CD4-positive, alpha-beta memory T cell (primary cell): ENCODE results near the gene EXD3. TPM values are rescaled to one million over a fixed set of nuclear protein-coding genes. Genes with fewer than 3 reads are reported as not detected.
A peak's percentile ranks its signal among the peaks of the same experiment; 100 is the strongest.

Experiments used
- CTCF ChIA-PET: fragments of 350-600 bp; sonication (Branson Sonifier 250); formaldehyde crosslinking; loops from one replicate; lab custom pipeline; 2021; ENCODE audit warnings: inconsistent platforms; ENCODE audit not compliant: partially characterized antibody; lab: Charles Lee
- POLR2A ChIA-PET: fragments of 350-600 bp; sonication (Branson Sonifier 250); formaldehyde crosslinking; loops from one replicate; lab custom pipeline; 2021; ENCODE audit not compliant: partially characterized antibody; lab: Charles Lee
- DNase-seq, 5 donors: peaks; one replicate each; pipeline versions ENCODE4 v3.0.0 to v3.0.0-alpha.2; 2020 to 2022; ENCODE audit warnings: mixed read lengths in 1 of 5
- H3K27ac ChIP-seq: one replicate; pipeline ENCODE4 v1.7.0; 2013; ENCODE audit warnings: low read depth, low read length
- H3K27me3 ChIP-seq: 2 replicates; pipeline ENCODE4 v1.7.0; 2013; ENCODE audit warnings: mild to moderate bottlenecking, low read length, moderate library complexity; ENCODE audit not compliant: insufficient read depth
- H3K36me3 ChIP-seq: 2 replicates; pipeline ENCODE4 v1.7.0; 2013; ENCODE audit warnings: mild to moderate bottlenecking, low read length, moderate library complexity; ENCODE audit not compliant: insufficient read depth
- H3K4me1 ChIP-seq: 2 replicates; pipeline ENCODE4 v1.7.0; 2013; ENCODE audit warnings: mild to moderate bottlenecking, low read length, moderate library complexity; ENCODE audit not compliant: insufficient read depth
- H3K4me3 ChIP-seq, 2 donors: one replicate each; pipeline ENCODE4 v1.7.0; 2013; ENCODE audit warnings: low read length in 2 of 2, mild to moderate bottlenecking in 1 of 2
- H3K9me3 ChIP-seq, 2 donors: one replicate each; pipeline ENCODE4 v1.7.0; 2013; ENCODE audit warnings: low read length in 2 of 2, control low read depth in 1 of 2; ENCODE audit not compliant: control insufficient read depth in 1 of 2
- H3K27ac Mint-ChIP-seq, 7 donors: one replicate each; pipeline ENCODE4 v1.8.0; 2020 to 2021; ENCODE audit warnings: mixed read lengths in 7 of 7, mild to moderate bottlenecking in 6 of 7, inconsistent platforms in 3 of 7, moderate library complexity in 3 of 7
- H3K27me3 Mint-ChIP-seq, 2 donors: one replicate each; pipeline ENCODE4 v1.8.0; 2020 to 2021; ENCODE audit warnings: mixed read lengths in 2 of 2
- H3K36me3 Mint-ChIP-seq, 2 donors: one replicate each; pipeline ENCODE4 v1.8.0; 2020 to 2021; ENCODE audit warnings: mixed read lengths in 2 of 2, inconsistent platforms in 1 of 2, mild to moderate bottlenecking in 1 of 2
- H3K4me1 Mint-ChIP-seq, 4 donors: one replicate each; pipeline ENCODE4 v1.8.0; 2020 to 2021; ENCODE audit warnings: mixed read lengths in 4 of 4, mild to moderate bottlenecking in 1 of 4
- H3K4me3 Mint-ChIP-seq, 8 donors: one replicate each; pipeline ENCODE4 v1.8.0; 2020 to 2021; ENCODE audit warnings: mixed read lengths in 8 of 8, mild to moderate bottlenecking in 7 of 8, moderate library complexity in 6 of 8, inconsistent platforms in 3 of 8
- H3K9me3 Mint-ChIP-seq, 8 donors: one replicate each; pipeline ENCODE4 v1.8.0; 2020 to 2021; ENCODE audit warnings: mixed read lengths in 8 of 8, mild to moderate bottlenecking in 5 of 8, inconsistent platforms in 3 of 8, moderate library complexity in 1 of 8
- intact Hi-C: fragments of 100-400 bp; cut with micrococcal nuclease; formaldehyde crosslinking; loops from one replicate; pipeline ENCODE4 v1.15.1; 2023
- polyA plus RNA-seq, 2 donors: library from polyadenylated mRNA; unstranded; fragments of 300-500 nt; fragmentation: Illumina TruSeq; gene quantifications; one replicate each; pipeline ENCODE4 v1.2.3, GENCODE V29; 2021
- total RNA-seq, 2 experiments: library from RNA; stranded (reverse); gene quantifications; one replicate each; pipeline ENCODE4 v1.2.3, GENCODE V29; 2021

EXD3 gene
- total and polyA plus RNA-seq, 4 experiments from 2014 or later: 2.5 to 21.9 (median 14.2) TPM

GRCh38 chr9:137297966-137298365, 125.0 kb downstream of the EXD3 start:
- Mint-ChIP-seq H3K27me3 (peaks cover 20 to 23% of the 10 kb centered on the region in 2 donors), H3K4me1 (peaks cover 4 to 11% (median 5%) of the 10 kb centered on the region in 4 donors), H3K27ac (no peak overlapping the region), H3K36me3 (no peaks in the 10 kb centered on the region), H3K9me3 (peaks cover 0 to 2% (median 0%) of the 10 kb centered on the region in 8 donors), H3K4me3 (peak overlapping the region in 1 of 8 donors; percentile 35)
- no peak overlapping the region for H3K4me3 ChIP-seq
- intact Hi-C loops: no loop called here
- CTCF ChIA-PET: no interaction called here
- H3K36me3 ChIP-seq: no peaks in the 10 kb centered on the region
- POLR2A ChIA-PET: no interaction called here
- no peaks in the 10 kb centered on the region for H3K9me3 ChIP-seq
- peaks cover 26% of the 10 kb centered on the region for H3K27me3 ChIP-seq
- no peak for DNase-seq
- H3K27ac ChIP-seq: no peak overlapping the region
- H3K4me1 ChIP-seq: peaks cover 17% of the 10 kb centered on the region

- H3K36me3 ChIP-seq: no peaks in the 10 kb centered on the region
- peaks cover 17% of the 10 kb centered on the region for H3K4me1 ChIP-seq
- intact Hi-C loops: no loop called here
- POLR2A ChIA-PET: no interaction called here
- H3K27me3 Mint-ChIP-seq: peaks cover 23 to 24% of the 10 kb centered on the region in 2 donors
- peak overlapping the region; percentile 10 to 83 (median 68) for H3K4me3 Mint-ChIP-seq
- H3K27ac Mint-ChIP-seq: peak overlapping the region in 1 of 7 donors; percentile 42
- peaks cover 4 to 11% (median 5%) of the 10 kb centered on the region in 4 donors for H3K4me1 Mint-ChIP-seq
- H3K36me3 Mint-ChIP-seq: no peaks in the 10 kb centered on the region
- no peak for DNase-seq
- H3K9me3 Mint-ChIP-seq: peaks cover 0 to 2% (median 0%) of the 10 kb centered on the region in 8 donors
- CTCF ChIA-PET: interaction anchor here (0.9 to 1.6 kb wide), 3 partner anchors 9 to 148 kb away, joined by 3 to 5 read pairs (median 4); no protein-coding TSS in a partner anchor
- H3K4me3 ChIP-seq: no peak overlapping the region
- no peaks in the 10 kb centered on the region for H3K9me3 ChIP-seq
- peaks cover 26% of the 10 kb centered on the region for H3K27me3 ChIP-seq
- H3K27ac ChIP-seq: no peak overlapping the region
Observed at GRCh38 chr9:137296670-137297664, 126.0 kb downstream of the EXD3 start.

- Mint-ChIP-seq H3K9me3 (peaks cover 0 to 2% (median 0%) of the 10 kb centered on the region in 8 donors), H3K27ac (peak overlapping the region in 1 of 7 donors; percentile 42), H3K27me3 (peaks cover 23 to 24% of the 10 kb centered on the region in 2 donors), H3K4me1 (peaks cover 4 to 8% (median 5%) of the 10 kb centered on the region in 4 donors), H3K4me3 (peak overlapping the region; percentile 10 to 83 (median 68)), H3K36me3 (no peaks in the 10 kb centered on the region)
- intact Hi-C loops: no loop called here
- Histone ChIP-seq H3K36me3 (no peaks in the 10 kb centered on the region), H3K9me3 (no peaks in the 10 kb centered on the region), H3K27me3 (peaks cover 26% of the 10 kb centered on the region), H3K4me3 (no peak overlapping the region), H3K27ac (no peak overlapping the region), H3K4me1 (peaks cover 17% of the 10 kb centered on the region)
- ChIA-PET CTCF (interaction anchor here (0.9 to 1.6 kb wide), 3 partner anchors 9 to 149 kb away, joined by 3 to 5 read pairs (median 4); no protein-coding TSS in a partner anchor), POLR2A (no interaction called here)
- DNase-seq: no peak
Observed at GRCh38 chr9:137295849-137296669, 126.9 kb downstream of the EXD3 start.

GRCh38 chr9:137295238-137295811, 127.6 kb downstream of the EXD3 start:
- H3K27me3 ChIP-seq: peaks cover 26% of the 10 kb centered on the region
- no peaks in the 10 kb centered on the region for H3K9me3 ChIP-seq
- DNase-seq: peak in 4 of 5 donors; percentile 40 to 49 (median 44)
- peaks cover 10% of the 10 kb centered on the region for H3K4me1 ChIP-seq
- H3K4me3 Mint-ChIP-seq: peak overlapping the region in 3 of 8 donors; percentile 12 to 55 (median 29)
- no peak overlapping the region for H3K4me3 ChIP-seq
- ChIA-PET POLR2A (no interaction called here), CTCF (interaction anchor here (1.6 kb wide), 1 partner anchor 8 kb away, joined by 5 read pairs; no protein-coding TSS in a partner anchor)
- no peaks in the 10 kb centered on the region for H3K36me3 Mint-ChIP-seq
- peaks cover 0 to 2% (median 0%) of the 10 kb centered on the region in 8 donors for H3K9me3 Mint-ChIP-seq
- H3K36me3 ChIP-seq: no peaks in the 10 kb centered on the region
- H3K27ac ChIP-seq: no peak overlapping the region
- H3K4me1 Mint-ChIP-seq: peaks cover 0 to 3% (median 3%) of the 10 kb centered on the region in 4 donors
- intact Hi-C loops: no loop called here
- peaks cover 20 to 24% of the 10 kb centered on the region in 2 donors for H3K27me3 Mint-ChIP-seq
- no peak overlapping the region for H3K27ac Mint-ChIP-seq

- Histone ChIP-seq H3K9me3 (no peaks in the 10 kb centered on the region), H3K27me3 (peaks cover 21% of the 10 kb centered on the region), H3K4me1 (peaks cover 6% of the 10 kb centered on the region), H3K27ac (no peak overlapping the region), H3K36me3 (no peaks in the 10 kb centered on the region), H3K4me3 (no peak overlapping the region)
- H3K27ac Mint-ChIP-seq: peak overlapping the region in 2 of 7 donors; percentile 21 to 41
- ChIA-PET POLR2A (no interaction called here), CTCF (interaction anchor here (1.3 to 1.5 kb wide), 2 partner anchors 150 to 233 kb away, joined by 3 to 4 read pairs; no protein-coding TSS in a partner anchor)
- H3K4me3 Mint-ChIP-seq: peak overlapping the region in 6 of 8 donors; percentile 29 to 65 (median 38)
- peaks cover 0 to 3% (median 3%) of the 10 kb centered on the region in 4 donors for H3K4me1 Mint-ChIP-seq
- intact Hi-C loops: no loop called here
- H3K9me3 Mint-ChIP-seq: peaks cover 0 to 2% (median 0%) of the 10 kb centered on the region in 8 donors
- DNase-seq: no peak
- peaks cover 18 to 23% of the 10 kb centered on the region in 2 donors for H3K27me3 Mint-ChIP-seq
- H3K36me3 Mint-ChIP-seq: no peaks in the 10 kb centered on the region
Observed at GRCh38 chr9:137294681-137295237, 128.2 kb downstream of the EXD3 start.

- Mint-ChIP-seq H3K4me1 (peaks cover 0 to 3% (median 3%) of the 10 kb centered on the region in 4 donors), H3K27ac (peak overlapping the region in 2 of 7 donors; percentile 21 to 41), H3K36me3 (no peaks in the 10 kb centered on the region), H3K4me3 (peak overlapping the region in 7 of 8 donors; percentile 15 to 69 (median 36)), H3K9me3 (peaks cover 0 to 2% (median 0%) of the 10 kb centered on the region in 8 donors), H3K27me3 (peaks cover 17 to 22% of the 10 kb centered on the region in 2 donors)
- no peak overlapping the region for H3K27ac ChIP-seq
- no peak overlapping the region for H3K4me3 ChIP-seq
- no peaks in the 10 kb centered on the region for H3K9me3 ChIP-seq
- peaks cover 18% of the 10 kb centered on the region for H3K27me3 ChIP-seq
- no peak for DNase-seq
- peaks cover 6% of the 10 kb centered on the region for H3K4me1 ChIP-seq
- H3K36me3 ChIP-seq: no peaks in the 10 kb centered on the region
- intact Hi-C loops: no loop called here
- ChIA-PET POLR2A (no interaction called here), CTCF (interaction anchor here (1.3 to 1.5 kb wide), 2 partner anchors 150 to 234 kb away, joined by 3 to 4 read pairs; no protein-coding TSS in a partner anchor)
Observed at GRCh38 chr9:137294091-137294680, 128.8 kb downstream of the EXD3 start.
